Measurements from ENCODE around the gene C17orf67.
"Not testable (repeated sequence)": the region's sequence is repeated elsewhere in the genome, so short reads cannot be mapped to it uniquely, and the experiment has no call there.

The C17orf67 gene

GRCh38 chr17:56773124-56773523, 60.6 kb downstream of the C17orf67 start:
- no peak for DNase-seq (ENCODE audit: low spot score)

- no peak for DNase-seq (ENCODE audit: low spot score)
Measured at GRCh38 chr17:56772442-56772841, 61.3 kb downstream of the C17orf67 start.

- no peak for DNase-seq (ENCODE audit: low spot score)
Measured at GRCh38 chr17:56771975-56772374, 61.7 kb downstream of the C17orf67 start.

- no peak for DNase-seq (ENCODE audit: low spot score)
Measured at GRCh38 chr17:56771563-56771962, 62.2 kb downstream of the C17orf67 start.

GRCh38 chr17:56770427-56770826, 63.3 kb downstream of the C17orf67 start:
- no peak for DNase-seq (ENCODE audit: low spot score)

GRCh38 chr17:56765449-56765848, 68.3 kb downstream of the C17orf67 start:
- DNase-seq (ENCODE audit: low spot score): no peak

GRCh38 chr17:56762988-56763387, 70.7 kb downstream of the C17orf67 start:
- no peak for DNase-seq (ENCODE audit: low spot score)

- DNase-seq (ENCODE audit: low spot score): no peak
Measured at GRCh38 chr17:56762144-56762543, 71.6 kb downstream of the C17orf67 start.

- no peak for DNase-seq (ENCODE audit: low spot score)
Measured at GRCh38 chr17:56761387-56761786, 72.3 kb downstream of the C17orf67 start.

- not testable (repeated sequence) for DNase-seq (ENCODE audit: low spot score)
Measured at GRCh38 chr17:56757611-56758010, 76.1 kb downstream of the C17orf67 start.

- no peak for DNase-seq (ENCODE audit: low spot score)
Measured at GRCh38 chr17:56756536-56756935, 77.2 kb downstream of the C17orf67 start.

- DNase-seq (ENCODE audit: low spot score): no peak
Measured at GRCh38 chr17:56755310-56755709, 78.4 kb downstream of the C17orf67 start.

- peak; percentile 17 for DNase-seq (ENCODE audit: low spot score)
Measured at GRCh38 chr17:56754523-56755208, 79.1 kb downstream of the C17orf67 start.

- DNase-seq (ENCODE audit: low spot score): peak; percentile 24
Measured at GRCh38 chr17:56752263-56752836, 81.4 kb downstream of the C17orf67 start.

- no peak for DNase-seq (ENCODE audit: low spot score)
Measured at GRCh38 chr17:56751145-56751738, 82.5 kb downstream of the C17orf67 start.

GRCh38 chr17:56744721-56745120, 89.0 kb downstream of the C17orf67 start:
- DNase-seq (ENCODE audit: low spot score): no peak

GRCh38 chr17:56742601-56743000, 91.1 kb downstream of the C17orf67 start:
- DNase-seq (ENCODE audit: low spot score): no peak

All from NAMALWA (cell line).